SK-N-SH (cell line): Measurements from ENCODE around the gene TIMM22.

Source experiments
- CTCF ChIP-seq: fragments of 200-600 bp; sonication (generic); IDR thresholded peaks from 2 replicates; pipeline ENCODE4 v1.6.1; 2017; ENCODE audit warnings: antibody characterized with exemption, mild to moderate bottlenecking, moderate library complexity
- EZH2phosphoT487 ChIP-seq: fragments of 200-600 bp; sonication (generic); IDR thresholded peaks from 2 replicates; pipeline ENCODE4 v1.6.1; 2017; ENCODE audit warnings: low read depth, mixed run types, mild to moderate bottlenecking, antibody characterized with exemption, moderate library complexity, borderline replicate concordance
- JUND ChIP-seq: IDR thresholded peaks from 2 replicates; pipeline ENCODE4 v1.4.0; 2012
- POLR2AphosphoS5 ChIP-seq: IDR thresholded peaks from 2 replicates; pipeline ENCODE4 v1.6.1; 2012; ENCODE audit warnings: low read depth, low read length
- REST ChIP-seq: IDR thresholded peaks from 2 replicates; pipeline ENCODE4 v1.6.1; 2012; ENCODE audit warnings: mild to moderate bottlenecking, low read depth, low read length, moderate library complexity
- RXRA ChIP-seq: IDR thresholded peaks from 2 replicates; pipeline ENCODE4 v1.4.0; 2012; ENCODE audit warnings: low read depth, mild to moderate bottlenecking, borderline replicate concordance

- no peak for TF ChIP-seq CTCF
- TF ChIP-seq RXRA: no peak
- TF ChIP-seq REST: no peak
- TF ChIP-seq POLR2AphosphoS5: no peak
- TF ChIP-seq EZH2phosphoT487: no peak
- no peak for TF ChIP-seq JUND
Observed at GRCh38 chr17:954431-955164, 42.3 kb upstream of the TIMM22 start.
